PC-9 (cell line): ENCODE data around the gene RIMKLA.

Experiments
- CTCF ChIP-seq: fragments of 200-600 bp; sonication (generic); conservative IDR thresholded peaks from 2 replicates; pipeline ENCODE4 v1.6.1; 2017; ENCODE audit warnings: mixed run types, antibody characterized with exemption, mild to moderate bottlenecking, moderate library complexity
- EZH2 ChIP-seq: fragments of 200-600 bp; sonication (generic); IDR thresholded peaks from 2 replicates; pipeline ENCODE4 v1.8.0; 2017; ENCODE audit warnings: antibody characterized with exemption, low read depth

GRCh38 chr1:42453386-42453785 is 72.8 kb downstream of the RIMKLA start:
- TF ChIP-seq CTCF (no peak), EZH2 (no peak)
